K562 (cell line): Measurements from ENCODE around the gene TPCN1. TPM values are rescaled to one million over a fixed set of nuclear protein-coding genes. Genes with fewer than 3 reads are reported as not detected.

Experiments
- ATAC-seq: fragments of 200-7000 bp; cut with Tn5 transposase; 3 replicates; pipeline ENCODE4 v1.9.1; 2020; ENCODE audit warnings: moderate library complexity
- BruUV-seq: library from RNA; stranded (reverse); fragments of 400-500 nt; replicated peaks from 2 replicates; lab custom pipeline; 2021; lab: Mats Ljungman, UMichigan
- CTCF ChIA-PET: fragments of 300-600 bp; formaldehyde crosslinking; extraction: SDS; loops from one replicate; lab custom pipeline; 2021; ENCODE audit warnings: low intra/inter-chr PET ratio; lab: Yijun Ruan, JAX
- POLR2A ChIA-PET: fragments of 300-600, 350-650 bp; sonication (Branson Sonifier 250); formaldehyde crosslinking; extraction: SDS; loops from one replicate; lab custom pipeline; 2021; ENCODE audit warnings: antibody characterized with exemption, inconsistent platforms; lab: Yijun Ruan, JAX
- DNase-seq, 4 experiments: peaks; one replicate each; pipeline versions ENCODE4 v3.0.0 to v3.0.0-alpha.2; 2011 to 2018; ENCODE audit warnings: low spot score in 3 of 4, mixed read lengths in 3 of 4; ENCODE audit errors: extremely low read depth in 1 of 4
- FAIRE-seq: peaks from 2 replicates; lab custom pipeline; 2011; peaks lifted over from hg19 to GRCh38; lab: Jason Lieb, UNC
- H2AFZ ChIP-seq: 2 replicates; pipeline ENCODE4 v1.6.0; 2011; ENCODE audit warnings: low read depth, low read length, control low read depth, inconsistent platforms
- H3K27ac ChIP-seq: fragments of 200-600 bp; 3 replicates; pipeline ENCODE4 v1.8.0; 2011; ENCODE audit warnings: low read depth, mild to moderate bottlenecking, control low read depth, inconsistent platforms, low read length, moderate library complexity, mixed read lengths; ENCODE audit errors: extremely low read depth
- H3K27me3 ChIP-seq, 2 experiments: fragments of 300-600 bp in 1 of 2; 2 replicates in 1 of 2; 3 replicates in 1 of 2; pipeline versions ENCODE4 v1.6.0 to v1.8.0; 2011; ENCODE audit warnings: inconsistent platforms in 2 of 2, low read length in 2 of 2, mild to moderate bottlenecking in 1 of 2, mixed read lengths in 1 of 2, moderate library complexity in 1 of 2; ENCODE audit not compliant: control insufficient read depth in 2 of 2, insufficient read depth in 2 of 2
- H3K36me3 ChIP-seq: fragments of 300-600 bp; 3 replicates; pipeline ENCODE4 v1.8.0; 2011; ENCODE audit warnings: mild to moderate bottlenecking, low read length, inconsistent platforms; ENCODE audit not compliant: control insufficient read depth, insufficient read depth
- H3K4me1 ChIP-seq, 2 experiments: fragments of 200-600 bp in 1 of 2; replicated peaks in 1 of 2; 2 replicates in 1 of 2; 3 replicates in 1 of 2; pipeline versions ENCODE4 v1.5.1 to v1.8.0; 2011; ENCODE audit warnings: inconsistent platforms in 2 of 2, low read length in 2 of 2, mild to moderate bottlenecking in 1 of 2, mixed read lengths in 1 of 2, moderate library complexity in 1 of 2; ENCODE audit not compliant: control insufficient read depth in 2 of 2, insufficient read depth in 2 of 2
- H3K4me2 ChIP-seq: 2 replicates; pipeline ENCODE4 v1.6.1; 2011; ENCODE audit warnings: low read length, control low read depth, inconsistent platforms, mixed read lengths; ENCODE audit not compliant: insufficient read depth
- H3K4me3 ChIP-seq: fragments of 200-600 bp; sonication (generic), shearing (Covaris generic); 2 replicates; pipeline ENCODE4 v1.5.1; 2016; ENCODE audit warnings: control low read depth, inconsistent platforms
- H3K79me2 ChIP-seq: fragments of 200-600 bp; 3 replicates; pipeline ENCODE4 v1.8.0; 2011; ENCODE audit warnings: low read length, inconsistent platforms; ENCODE audit not compliant: control insufficient read depth, insufficient read depth
- H3K9ac ChIP-seq, 2 experiments: 2 replicates each; pipeline versions ENCODE4 v1.6.0 to v1.6.1; 2011; ENCODE audit warnings: low read depth in 2 of 2, low read length in 2 of 2, control low read depth in 1 of 2, inconsistent platforms in 1 of 2, mild to moderate bottlenecking in 1 of 2, mixed read lengths in 1 of 2; ENCODE audit not compliant: insufficient read depth in 1 of 2
- H3K9me1 ChIP-seq: one replicate; pipeline ENCODE4 v1.6.0; 2011; ENCODE audit warnings: inconsistent platforms, mild to moderate bottlenecking, low read length, moderate library complexity; ENCODE audit not compliant: control insufficient read depth, insufficient read depth
- H3K9me3 ChIP-seq: replicated peaks from 2 replicates; pipeline ENCODE4 v1.5.1; 2011; ENCODE audit warnings: low read depth, low read length, inconsistent platforms; ENCODE audit not compliant: control insufficient read depth, insufficient read depth
- H4K20me1 ChIP-seq: replicated peaks from 2 replicates; pipeline ENCODE4 v1.6.1; 2011; ENCODE audit warnings: low read length, inconsistent platforms, mixed read lengths; ENCODE audit not compliant: control insufficient read depth, insufficient read depth
- CBFA2T2 ChIP-seq: fragments of 450-650 bp; conservative IDR thresholded peaks from 2 replicates; pipeline ENCODE4 v1.6.1; 2017; ENCODE audit warnings: mild to moderate bottlenecking
- CREB3 ChIP-seq: fragments of 450-650 bp; conservative IDR thresholded peaks from 2 replicates; pipeline ENCODE4 v1.6.1; 2016; ENCODE audit warnings: missing genetic modification characterization, low read depth, mild to moderate bottlenecking, missing compliant biosample characterization, moderate library complexity
- CREBBP ChIP-seq: IDR thresholded peaks from one replicate; pipeline ENCODE4 v1.6.1; 2012; ENCODE audit warnings: low read depth, mild to moderate bottlenecking, control low read depth, inconsistent platforms, low read length
- CTCF ChIP-seq, 3 experiments: IDR thresholded peaks in 2 of 3; conservative IDR thresholded peaks in 1 of 3; 2 replicates each; pipeline ENCODE4 v1.5.1; 2011 to 2012; ENCODE audit warnings: low read length in 3 of 3, mild to moderate bottlenecking in 3 of 3, control low read depth in 2 of 3, improper control_type of control experiment in 1 of 3, inconsistent platforms in 1 of 3, low read depth in 1 of 3, mixed read lengths in 1 of 3, moderate library complexity in 1 of 3; ENCODE audit not compliant: insufficient read depth in 2 of 3
- KHSRP ChIP-seq: fragments of 450-650 bp; IDR thresholded peaks from 2 replicates; pipeline ENCODE4 v1.6.1; 2017
- SAFB ChIP-seq: fragments of 200-400 bp; formaldehyde crosslinking; IDR thresholded peaks from 2 replicates; pipeline ENCODE4 v1.6.1; 2017; ENCODE audit warnings: low read depth, low read length, borderline replicate concordance
- SMAD1 ChIP-seq: fragments of 150-350 bp; IDR thresholded peaks from 2 replicates; pipeline ENCODE4 v1.6.1; 2014; ENCODE audit warnings: low read length, low read depth; ENCODE audit not compliant: partially characterized antibody
- STAT6 ChIP-seq: sonication (generic); formaldehyde crosslinking; IDR thresholded peaks from 2 replicates; pipeline ENCODE4 v1.8.1; 2023; ENCODE audit warnings: mild to moderate bottlenecking, missing genetic modification reagents
- TFE3 ChIP-seq: fragments of 450-650 bp; formaldehyde crosslinking; IDR thresholded peaks from 2 replicates; pipeline ENCODE4 v1.4.0; 2020; ENCODE audit warnings: mild to moderate bottlenecking, mixed read lengths
- ZNF384 ChIP-seq: IDR thresholded peaks from 2 replicates; pipeline ENCODE4 v1.6.1; 2012; ENCODE audit warnings: low read depth, low read length, improper control_type of control experiment
- WGBS: fragments of 100-300 bp; shearing (Covaris generic); methylation state at CpG from one replicate; pipeline ENCODE4 v1.1.6; 2016; ENCODE audit warnings: low coverage, mixed read lengths; ENCODE audit not compliant: insufficient coverage; ENCODE audit errors: missing lambda C conversion rate; 5-methylcytosine and 5-hydroxymethylcytosine counted together
- in situ Hi-C: fragments of 300-500 bp; cut with MboI; formaldehyde crosslinking; loops from 4 replicates; pipeline ENCODE4 v1.15.0; 2018; ENCODE audit warnings: inconsistent platforms, mixed read lengths
- intact Hi-C: fragments of 100-400 bp; cut with micrococcal nuclease; formaldehyde crosslinking; loops from 2 replicates; pipeline ENCODE4 v1.14.2; 2022
- polyA plus RNA-seq, 8 experiments: library from polyadenylated mRNA; depleted of rRNA in 4 of 8; stranded (reverse) in 5 of 8; unstranded in 3 of 8; fragments of >200 nt; fragmentation: Nextera tagmentation in 2 of 8; fragmentation: Illumina TruSeq in 1 of 8; extraction: Ambion mirVana in 2 of 8; extraction: Trizol in 1 of 8; gene quantifications; 2 replicates each; pipeline versions ENCODE4 v1.2.1 to v1.2.3, GENCODE V29; 2011 to 2014; ENCODE audit warnings: inconsistent platforms in 1 of 8, missing spikeins in 1 of 8
- total RNA-seq, 7 experiments: library from RNA; depleted of rRNA in 6 of 7; stranded (reverse); fragments of >200 nt in 6 of 7; fragmentation: Illumina TruSeq in 2 of 7; extraction: Trizol in 2 of 7; gene quantifications; 2 replicates each; pipeline versions ENCODE4 v1.2.1 to v1.2.3, GENCODE V29; 2011 to 2021; ENCODE audit warnings: low replicate concordance in 1 of 7

Gene TPCN1
- total and polyA plus RNA-seq, 9 of the 15 experiments (the other 6 are each of a cell fraction or from before 2014, with no cell fraction given), result 0.80 to 23.8 (median 7.4) TPM

GRCh38 chr12:113174461-113175384 is 46.5 kb upstream of the TPCN1 start:
- Histone ChIP-seq H3K9ac (peak overlapping the region in 1 of 2 experiments; percentile 37; a peak in 1 of 4 replicates), H3K9me1 (peaks cover 2% of the 10 kb centered on the region), H3K4me1 (peaks cover 0 to 6% of the 10 kb centered on the region in 2 experiments; a peak in 2 of 5 replicates), H3K36me3 (peaks cover 93% of the 10 kb centered on the region), H3K4me2 (no peak overlapping the region), H3K27me3 (no peaks in the 10 kb centered on the region), H2AFZ (no peak overlapping the region), H3K27ac (no peak overlapping the region), H3K4me3 (no peak overlapping the region), H3K9me3 (no peaks in the 10 kb centered on the region), H3K79me2 (no peaks in the 10 kb centered on the region; the same call in 2 of the 3 replicates), H4K20me1 (peaks cover 1% of the 10 kb centered on the region)
- peak; percentile 73 to 84 (median 76) for DNase-seq
- CTCF ChIA-PET, result interaction anchor here (2.1 to 3.8 kb wide), 2 partner anchors 126 to 182 kb away, joined by 8 to 21 read pairs; no protein-coding TSS in a partner anchor
- FAIRE-seq, result peak; percentile 96
- peak; percentile 97 for ATAC-seq
- WGBS, result 43% methylated on average over 30 of the region's 32 CpGs
- POLR2A ChIA-PET, result interaction anchor here (0.9 to 1.4 kb wide), 4 partner anchors 9 to 40 kb away, joined by 3 read pairs; no protein-coding TSS in a partner anchor
- in situ Hi-C loops, result loop anchor here (5.0 to 25.0 kb wide), 2 partner anchors 127 to 238 kb away; partner anchors contain the start of genes SDS and SDSL
- no TSS peak for BruUV-seq
- intact Hi-C loops, result loop anchor here (1.0 kb wide), 1 partner anchor 126 kb away; no protein-coding TSS in a partner anchor
- TF ChIP-seq CTCF (IDR thresholded peaks at IDR 0.05 in 2 of 3, conservative IDR thresholded peaks at IDR 0.05 in 1 of 3; ENCODE audit: insufficient read depth in 2 of 3, low read depth in 1 of 3, low read length in 3 of 3) (peak; percentile 93 to 97 (median 94)), CBFA2T2 (no peak), ZNF384 (peak; percentile 60; the same call in 1 of the 2 replicates), CREB3 (no peak), SMAD1 (no peak), TFE3 (CRISPR knock-in tag) (peak; percentile 68), SAFB (peak; percentile 46; the same call in 1 of the 2 replicates), KHSRP (no peak), STAT6 (CRISPR knock-in tag) (0 out of 2 replicates have a peak, but pooled peaks have one; percentile 44), CREBBP (no peak)
